Measurements from ENCODE around the gene DNAJC5.
"Not testable (repeated sequence)": the region's sequence is repeated elsewhere in the genome, so short reads cannot be mapped to it uniquely, and the experiment has no call there.

The DNAJC5 gene

DNA sequence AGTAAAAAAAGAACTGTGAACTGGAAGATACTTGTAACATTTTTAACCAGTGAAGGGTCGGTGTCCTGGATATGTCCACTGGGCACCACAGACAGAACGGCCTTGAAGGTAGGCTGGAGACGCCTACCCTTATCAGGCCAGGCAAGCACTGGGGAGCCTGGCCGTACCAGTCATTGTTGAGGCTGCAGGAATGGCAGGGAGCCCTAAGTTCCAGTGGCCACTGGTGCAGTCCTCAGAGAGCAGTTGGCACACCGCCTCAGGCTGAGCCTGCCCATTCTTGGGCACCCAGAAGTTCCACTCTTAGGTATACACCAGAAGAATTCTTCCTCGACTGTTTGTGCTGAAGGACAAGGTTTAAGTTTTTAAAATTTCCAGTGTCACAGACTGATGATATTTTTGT is 20.5 kb downstream of the DNAJC5 start:
- no peak for DNase-seq

DNA sequence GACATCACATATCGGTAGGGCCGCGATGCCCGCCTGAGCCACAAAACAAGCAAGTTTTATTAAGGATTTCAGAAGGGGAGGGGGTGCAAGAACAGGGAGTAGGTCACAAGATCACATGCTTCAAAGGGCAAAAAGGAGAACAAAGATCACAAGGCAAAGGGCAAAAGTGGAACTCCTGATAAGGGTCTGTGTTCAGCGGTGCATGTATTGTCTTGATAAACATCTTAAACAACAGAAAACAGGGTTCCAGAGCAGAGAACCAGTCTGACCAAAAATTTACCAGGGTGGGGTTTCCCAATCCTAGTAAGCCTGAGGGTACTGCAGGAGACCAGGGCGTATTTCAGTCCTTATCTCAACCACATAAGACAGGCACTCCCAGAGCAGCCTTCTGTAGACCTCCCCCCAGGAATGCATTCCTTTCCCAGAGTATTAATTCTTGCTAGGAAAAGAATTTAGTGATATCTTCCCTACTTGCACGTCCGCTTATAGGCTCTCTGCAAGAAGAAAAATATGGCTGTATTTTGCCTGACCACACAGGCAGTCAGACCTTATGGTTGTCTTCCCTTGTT is 21.5 kb downstream of the DNAJC5 start:
- not testable (repeated sequence) for DNase-seq

DNA sequence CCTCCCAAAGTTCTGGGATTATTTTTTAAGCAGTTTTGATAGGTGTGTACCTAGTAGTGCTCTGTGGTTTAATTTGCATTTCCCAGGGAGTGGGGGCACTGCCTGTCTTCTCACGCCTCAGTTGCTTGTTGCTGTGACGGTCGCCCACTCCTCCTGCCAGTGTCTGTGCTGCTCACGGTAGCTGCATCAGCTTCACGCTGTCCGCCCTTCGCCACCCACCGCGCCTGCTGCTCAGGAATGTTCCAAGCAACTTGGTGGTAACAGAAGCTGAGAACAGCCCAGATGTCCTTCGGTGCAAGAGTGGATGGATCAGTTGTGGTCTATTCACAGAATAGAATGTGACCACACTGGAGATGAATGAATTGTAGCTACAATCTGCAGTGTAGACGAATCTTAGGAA is 22.9 kb downstream of the DNAJC5 start:
- DNase-seq = no peak

DNA sequence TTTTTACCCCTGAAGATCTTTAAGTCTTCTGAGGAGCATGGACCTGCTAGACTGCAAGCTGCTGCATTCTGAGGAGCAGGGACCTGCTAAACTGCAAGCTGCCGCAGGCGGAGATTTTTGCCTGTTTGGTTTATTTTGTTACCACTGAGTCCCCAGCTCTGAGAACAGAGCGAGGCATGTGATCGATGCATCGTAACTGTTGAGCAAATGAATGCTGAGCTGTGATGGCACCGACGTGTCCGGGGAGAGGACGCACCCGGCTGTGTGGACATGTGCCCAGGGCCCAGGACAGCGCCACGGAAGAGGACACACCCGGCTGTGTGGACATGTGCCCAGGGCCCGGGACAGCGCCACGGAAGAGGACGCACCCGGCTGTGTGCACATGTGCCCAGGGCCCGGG is 24.2 kb downstream of the DNAJC5 start:
- DNase-seq = no peak

DNA sequence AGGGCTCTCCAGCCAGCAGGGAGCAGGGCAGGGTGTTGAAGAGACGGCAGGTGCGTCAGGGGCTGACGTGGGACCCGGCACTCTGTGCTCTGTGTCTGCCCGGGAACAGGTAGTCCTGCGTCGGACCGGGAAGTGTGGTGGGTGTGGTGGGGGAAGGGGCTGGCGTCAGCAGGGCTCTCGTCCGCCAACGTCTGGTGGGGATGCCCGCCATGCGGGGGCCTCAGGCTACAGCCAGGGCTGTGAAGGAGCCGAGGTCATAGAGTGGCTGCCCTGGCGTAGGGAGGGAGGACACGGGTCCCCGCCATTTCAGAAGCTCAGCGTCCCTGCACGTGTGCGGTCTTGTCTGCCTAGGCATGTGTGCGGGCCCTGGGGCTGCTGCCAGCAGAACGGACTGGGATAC is 25.3 kb downstream of the DNAJC5 start:
- no peak for DNase-seq

DNA sequence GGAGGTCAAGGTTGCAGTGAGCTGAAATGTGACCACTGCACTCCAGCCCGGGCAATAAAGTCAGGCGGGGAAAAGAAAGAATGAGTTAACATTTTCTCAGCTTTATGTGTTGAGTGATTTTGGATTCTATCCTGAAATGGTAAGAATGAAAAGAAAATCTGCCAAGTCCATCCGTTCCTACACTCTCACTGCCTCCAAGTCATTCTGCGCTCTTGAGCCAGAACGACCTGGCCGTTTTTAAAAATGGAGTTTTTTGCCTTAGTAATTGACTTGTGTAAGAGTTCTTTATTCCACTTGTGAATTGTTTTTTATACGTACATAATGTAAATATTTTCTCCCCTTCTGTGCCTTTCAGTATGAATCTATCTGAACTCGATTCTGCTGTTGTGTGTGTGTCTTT is 28.7 kb downstream of the DNAJC5 start:
- no peak for DNase-seq

DNA sequence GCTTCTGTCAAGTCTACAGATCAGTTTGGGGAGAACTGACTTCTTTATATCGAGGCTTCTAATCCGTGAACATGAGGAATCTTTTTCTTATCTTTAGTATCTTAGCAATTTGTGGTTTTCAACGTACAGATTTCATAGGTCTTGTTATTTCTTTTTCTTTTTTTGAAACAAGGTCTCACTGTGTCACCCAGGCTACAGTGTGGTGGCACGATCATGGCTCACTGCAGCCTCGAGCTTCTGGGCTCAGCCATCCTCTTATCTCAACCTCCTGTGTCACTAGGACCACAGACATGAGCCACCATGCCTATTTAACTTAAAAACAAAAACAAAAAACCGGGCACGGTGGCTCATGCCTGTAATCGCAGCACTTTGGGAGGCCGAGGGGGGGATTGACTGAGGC is 29.3 kb downstream of the DNAJC5 start:
- no peak for DNase-seq

DNA sequence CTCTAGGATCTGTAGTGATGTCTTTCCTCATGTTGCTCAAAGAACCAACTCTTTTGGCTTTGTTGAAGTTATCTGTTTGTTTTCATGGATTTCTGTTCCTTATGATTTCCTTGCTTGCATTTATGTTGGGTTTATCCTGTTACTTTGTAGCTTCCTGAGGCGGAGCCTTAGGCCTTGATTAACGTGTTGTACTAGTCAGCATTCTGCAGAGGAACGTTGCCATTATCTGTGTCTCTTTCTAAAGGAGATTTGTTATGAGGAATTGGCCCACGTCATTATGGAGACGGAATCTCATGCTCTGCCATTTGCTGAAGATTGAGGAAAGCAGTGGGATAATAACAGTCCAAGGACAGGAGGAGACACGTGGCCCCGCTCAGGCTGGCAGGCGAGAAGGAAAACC is 31.4 kb downstream of the DNAJC5 start:
- no peak for DNase-seq

DNA sequence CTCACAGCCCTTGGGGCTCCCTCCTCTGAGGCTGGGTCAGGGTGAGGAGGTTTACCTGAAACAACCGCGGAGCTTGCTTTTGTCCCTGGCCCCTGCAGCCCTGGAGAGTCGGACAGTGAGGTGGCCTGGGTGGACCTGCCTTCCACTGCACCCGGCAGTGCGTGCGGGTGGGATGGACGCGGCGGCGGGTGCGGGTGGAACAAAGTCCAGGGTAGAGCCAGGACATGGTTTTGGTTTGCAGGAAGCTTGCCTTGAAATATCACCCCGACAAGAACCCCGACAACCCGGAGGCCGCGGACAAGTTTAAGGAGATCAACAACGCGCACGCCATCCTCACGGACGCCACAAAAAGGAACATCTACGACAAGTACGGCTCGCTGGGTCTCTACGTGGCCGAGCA is 34.1 kb downstream of the DNAJC5 start:
- DNase-seq = no peak

DNA sequence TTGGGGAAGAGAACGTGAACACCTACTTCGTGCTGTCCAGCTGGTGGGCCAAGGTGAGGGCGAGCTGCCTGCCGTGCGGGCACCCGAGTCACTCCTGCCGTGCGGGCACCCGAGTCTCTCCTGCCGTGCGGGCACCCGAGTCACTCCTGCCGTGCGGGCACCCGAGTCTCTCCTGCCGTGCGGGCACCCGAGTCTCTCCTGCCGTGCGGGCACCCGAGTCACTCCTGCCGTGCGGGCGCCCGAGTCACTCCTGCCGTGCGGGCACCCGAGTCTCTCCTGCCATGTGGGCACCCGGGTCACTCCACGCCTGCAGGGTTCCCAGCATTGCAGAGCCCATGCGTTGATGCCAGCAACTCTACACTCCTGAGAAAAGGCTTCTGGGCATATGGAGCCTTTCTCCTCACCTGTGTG is 34.6 kb downstream of the DNAJC5 start:
- not testable (repeated sequence) for DNase-seq

DNA sequence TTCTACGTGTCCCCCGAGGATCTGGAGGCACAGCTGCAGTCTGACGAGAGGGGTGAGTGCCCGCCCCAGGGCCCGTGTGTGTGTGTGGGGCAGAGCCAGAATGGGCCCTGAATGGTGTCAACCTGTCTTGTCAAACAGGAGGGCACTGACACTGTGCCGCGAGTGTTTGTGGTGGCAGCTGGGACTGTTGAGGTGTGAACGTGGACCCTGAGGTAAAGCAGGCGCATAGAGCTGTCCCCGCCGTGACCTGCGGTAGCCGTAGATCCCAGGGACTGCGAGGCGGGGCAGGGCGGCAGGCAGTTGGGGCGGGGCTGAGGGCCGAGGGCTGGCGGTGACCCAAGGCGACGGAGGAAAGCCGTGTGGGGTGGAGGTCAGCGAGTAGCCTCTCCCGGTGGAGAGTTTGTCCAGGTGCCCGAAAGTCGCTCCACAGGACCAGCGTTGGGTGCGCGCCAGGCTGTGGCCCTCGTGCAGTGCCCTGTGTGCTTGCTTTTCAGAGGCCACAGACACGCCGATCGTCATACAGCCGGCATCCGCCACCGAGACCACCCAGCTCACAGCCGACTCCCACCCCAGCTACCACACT is 36.1 kb downstream of the DNAJC5 start:
- DNase-seq = no peak

DNA sequence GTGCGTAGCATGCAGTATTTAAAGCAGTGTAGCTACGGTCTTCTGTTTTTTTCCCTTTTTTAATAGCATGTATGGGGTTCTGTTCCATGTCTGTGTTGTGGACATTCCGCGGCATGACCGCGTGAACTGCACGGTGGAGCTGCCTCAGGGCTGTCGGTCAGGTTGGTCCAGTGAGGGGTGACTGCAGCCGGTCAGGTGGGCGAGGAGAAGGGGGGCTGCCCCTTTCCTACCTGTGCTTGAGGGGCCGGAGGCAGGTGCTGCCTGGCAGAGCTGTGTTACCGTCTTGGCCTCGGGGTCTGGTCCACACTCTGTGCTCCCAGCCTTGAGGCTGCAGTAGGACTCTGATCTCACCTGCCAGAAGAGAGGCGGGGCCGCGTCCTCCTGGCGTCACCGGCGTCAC is 36.8 kb downstream of the DNAJC5 start:
- DNase-seq = no peak

DNA sequence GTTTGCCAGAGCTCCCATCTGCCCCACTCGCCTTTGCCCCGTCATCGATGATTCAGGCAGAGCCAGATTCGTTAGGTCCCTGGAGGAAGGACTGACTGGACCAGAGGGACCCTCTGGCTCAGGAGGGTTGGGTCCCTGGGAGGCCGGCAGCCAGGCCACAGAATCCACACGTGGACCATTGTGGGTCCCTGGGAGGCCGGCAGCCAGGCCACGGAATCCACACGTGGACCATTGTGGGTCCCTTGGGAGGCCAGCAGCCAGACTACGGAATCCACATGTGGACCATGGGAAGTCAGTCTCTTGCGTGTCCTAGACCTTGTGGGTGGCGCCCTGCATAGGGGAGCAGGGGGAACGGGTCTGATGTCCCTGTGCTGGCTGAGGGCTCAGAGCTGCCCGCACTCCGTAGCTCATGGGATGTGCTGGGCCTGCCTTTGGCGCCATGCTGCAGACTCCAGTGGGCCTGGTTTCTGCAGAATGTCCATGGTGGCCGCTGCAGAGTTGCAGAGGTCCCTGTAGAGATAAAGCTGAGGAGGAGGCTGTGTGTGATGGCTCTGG is 37.8 kb downstream of the DNAJC5 start:
- no peak for DNase-seq

DNA sequence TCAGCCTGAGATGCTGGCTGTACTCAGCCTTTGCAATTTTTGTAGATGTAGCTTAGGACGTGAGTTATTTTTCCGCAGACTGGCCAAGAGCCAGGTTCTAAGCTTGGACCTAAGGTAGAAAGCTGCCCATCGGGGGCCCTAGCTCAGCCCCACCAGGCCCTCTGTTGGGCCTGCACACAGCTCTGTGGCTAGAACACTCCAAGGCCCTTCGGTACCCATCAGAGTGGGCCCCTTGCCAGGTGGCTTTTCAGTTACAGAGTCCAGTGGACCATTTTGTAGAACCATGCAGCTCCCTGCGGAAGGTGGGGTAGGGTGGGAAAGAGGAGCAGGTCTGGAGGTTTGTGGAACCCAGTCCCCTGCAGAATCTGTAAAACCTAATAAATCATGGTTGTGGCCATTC is 38.7 kb downstream of the DNAJC5 start:
- DNase-seq = no peak

DNA sequence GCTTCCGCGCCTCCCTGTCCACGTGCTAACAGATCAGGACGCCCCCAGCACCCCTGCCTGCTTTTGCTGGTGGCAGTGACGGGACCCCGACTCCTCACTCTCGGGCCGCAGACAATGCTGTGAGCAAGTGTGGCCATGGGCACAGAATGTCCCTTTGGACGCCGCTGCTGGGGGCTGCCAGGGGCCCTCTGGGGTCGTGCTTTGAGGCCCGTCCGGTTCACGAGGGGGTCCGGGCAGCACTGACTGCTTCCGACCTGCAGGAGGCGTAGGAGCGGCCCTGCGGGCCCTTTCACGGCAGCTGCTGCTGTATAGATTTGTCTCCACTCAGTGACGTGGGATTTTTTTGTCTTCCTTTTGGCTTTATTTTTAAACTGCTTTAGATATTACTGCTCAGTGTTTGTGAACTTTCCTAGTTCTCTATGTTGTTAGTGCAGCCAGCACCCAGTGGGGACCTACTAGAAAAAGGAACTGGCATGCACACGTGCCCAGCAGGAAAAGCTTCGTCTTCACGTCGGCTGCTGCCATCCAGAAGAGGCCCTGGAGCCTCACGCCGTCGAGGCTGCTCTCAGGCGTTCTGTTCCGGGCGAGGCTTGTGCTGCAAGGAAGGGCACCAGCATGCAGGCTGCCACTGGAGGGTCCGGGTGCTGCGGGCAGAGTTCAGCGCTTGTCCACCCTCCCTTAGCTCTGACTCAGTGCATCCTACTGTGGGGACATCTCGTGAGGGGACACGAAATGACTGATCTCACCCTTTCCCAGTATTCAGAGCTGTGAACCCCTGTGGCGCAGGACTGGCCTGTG is 39.5 kb downstream of the DNAJC5 start:
- DNase-seq = no peak

DNA sequence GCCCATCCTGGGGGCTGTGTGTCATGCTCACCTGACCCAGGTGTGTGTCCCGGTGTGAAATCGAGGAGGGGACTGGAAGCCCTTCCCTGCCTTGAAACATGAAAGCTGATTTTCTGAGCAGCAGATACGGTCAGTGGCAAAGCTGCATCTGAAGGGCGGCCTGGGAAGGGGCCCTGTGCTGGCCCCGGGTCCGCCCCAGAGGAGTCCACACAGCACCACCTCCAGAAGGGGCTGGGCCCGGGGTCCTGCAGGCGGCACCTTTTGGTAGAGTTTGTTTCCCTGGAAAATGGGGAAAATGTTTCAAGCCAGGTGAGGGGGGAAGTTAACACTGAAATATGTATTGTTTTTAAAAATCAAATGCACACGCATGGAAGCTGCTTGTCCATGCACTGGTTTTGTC is 40.5 kb downstream of the DNAJC5 start:
- no peak for DNase-seq

DNA sequence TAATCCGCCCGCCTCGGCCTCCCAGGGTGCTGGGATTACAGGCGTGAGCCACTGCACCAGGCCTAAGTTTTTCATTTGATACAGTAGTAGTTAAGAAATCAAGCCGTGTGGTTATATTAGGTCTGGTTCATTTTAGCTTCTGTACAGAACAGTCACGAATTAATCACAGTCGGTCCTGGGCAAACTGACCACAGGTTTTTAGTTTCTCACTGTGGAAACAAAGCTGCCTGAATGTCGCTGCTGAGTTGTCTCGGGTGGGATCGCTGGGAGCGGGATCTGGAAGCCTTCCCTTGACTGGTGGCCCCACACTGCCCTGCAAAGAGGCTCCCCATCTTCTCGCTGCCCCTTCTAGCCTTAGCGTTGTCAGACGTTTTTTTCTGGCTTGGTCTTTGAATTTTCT is 42.7 kb downstream of the DNAJC5 start:
- no peak for DNase-seq

DNA sequence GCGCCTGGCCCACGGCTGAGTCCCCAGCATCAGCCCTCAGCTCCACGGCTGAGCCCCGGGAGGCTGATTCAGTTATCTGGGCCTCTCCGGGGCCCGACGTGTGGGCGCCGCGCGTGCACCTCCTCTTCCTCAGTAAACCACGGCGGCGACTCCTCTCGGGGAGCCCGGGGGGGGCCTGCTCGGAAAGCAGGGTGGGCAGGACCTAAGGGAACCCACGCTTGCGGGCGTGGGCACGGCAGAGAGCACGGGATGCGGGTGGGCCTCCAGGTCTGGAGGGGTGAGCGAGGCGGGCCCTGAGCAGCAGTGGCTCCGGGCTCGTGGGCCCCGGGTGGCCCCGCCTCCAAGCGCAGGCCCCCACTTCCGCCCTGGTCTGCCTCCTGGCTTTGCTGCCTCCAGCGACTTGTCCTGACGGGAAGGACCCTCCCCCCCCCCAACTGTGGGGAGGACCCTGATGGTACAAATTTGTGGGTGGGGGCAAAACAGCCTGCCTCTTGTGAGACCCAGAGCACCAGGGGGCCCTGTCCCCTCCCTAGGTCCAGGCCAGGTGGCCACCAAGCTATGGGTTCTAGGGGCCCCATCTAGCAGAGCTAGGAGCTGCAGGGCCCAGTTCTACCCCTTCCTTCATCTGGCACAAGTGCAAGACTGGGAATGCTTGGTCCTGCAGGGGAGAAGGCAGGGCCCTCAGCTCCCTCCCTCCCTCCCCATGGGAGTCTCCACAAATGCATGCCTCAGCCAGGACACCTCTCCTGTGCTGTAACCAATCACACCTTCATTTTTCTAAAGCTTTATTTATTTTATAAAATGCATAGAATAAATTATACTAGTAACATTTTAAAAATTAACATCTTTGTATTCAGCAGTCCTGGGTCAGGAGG is 44.4 kb downstream of the DNAJC5 start:
- no peak for DNase-seq

DNA sequence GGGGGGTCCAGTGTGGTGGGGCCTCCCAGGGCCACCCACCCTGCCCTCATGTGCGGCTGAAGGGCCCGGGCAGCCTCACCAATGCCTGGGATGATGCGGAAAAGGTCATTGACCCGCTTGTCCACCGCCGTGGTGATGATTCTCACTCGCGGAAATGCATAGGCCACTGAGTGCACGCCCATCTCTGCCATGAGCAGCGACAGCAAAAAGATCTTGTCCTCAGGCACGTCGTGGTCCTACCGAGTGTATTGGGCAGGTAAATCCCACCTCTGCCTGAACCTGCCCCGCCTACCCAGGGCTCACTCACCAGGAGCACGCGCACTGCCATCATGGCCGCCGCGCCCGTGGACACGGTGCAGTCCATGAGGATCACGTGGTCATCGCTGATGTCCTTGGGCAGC is 45.1 kb downstream of the DNAJC5 start:
- DNase-seq = no peak

DNA sequence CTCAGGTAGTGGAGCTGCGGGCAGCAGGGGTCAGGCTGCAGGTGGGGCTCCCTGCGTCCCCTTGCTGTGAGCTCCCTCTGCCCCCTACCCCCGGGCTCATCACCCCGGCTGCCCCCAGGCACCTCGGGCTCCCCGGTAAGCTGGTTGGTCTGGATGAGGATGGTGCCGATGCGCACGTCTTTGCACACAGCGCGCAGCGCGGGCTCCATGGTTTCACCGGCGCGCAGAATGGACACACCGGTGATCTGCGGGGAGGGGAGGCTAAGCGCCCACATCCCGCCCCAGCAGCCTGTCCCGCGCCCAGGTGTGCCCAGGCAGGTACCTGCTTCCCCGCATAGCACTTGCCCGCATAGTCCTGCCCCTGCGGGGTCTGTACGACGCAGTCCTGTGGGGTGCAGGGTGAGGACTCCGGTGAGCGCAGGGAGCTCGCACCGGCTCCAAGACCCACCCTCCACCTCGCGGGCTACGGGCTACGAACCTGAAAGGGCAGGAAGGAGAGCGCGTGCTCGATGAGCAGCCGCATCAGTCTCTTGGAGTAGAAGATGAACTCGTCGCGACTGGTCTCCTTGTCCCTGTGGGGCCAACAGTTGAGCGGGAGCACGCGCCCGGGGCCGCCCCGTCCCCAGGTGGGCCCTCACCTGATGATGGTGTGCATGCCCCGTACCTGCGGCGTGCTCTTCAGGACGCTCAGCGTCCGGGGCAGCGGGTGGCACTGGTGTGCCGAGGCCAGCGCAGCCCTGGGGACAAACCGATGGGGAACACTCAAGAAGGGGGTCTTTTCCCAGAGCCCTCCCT is 45.7 kb downstream of the DNAJC5 start:
- no peak for DNase-seq

DNA sequence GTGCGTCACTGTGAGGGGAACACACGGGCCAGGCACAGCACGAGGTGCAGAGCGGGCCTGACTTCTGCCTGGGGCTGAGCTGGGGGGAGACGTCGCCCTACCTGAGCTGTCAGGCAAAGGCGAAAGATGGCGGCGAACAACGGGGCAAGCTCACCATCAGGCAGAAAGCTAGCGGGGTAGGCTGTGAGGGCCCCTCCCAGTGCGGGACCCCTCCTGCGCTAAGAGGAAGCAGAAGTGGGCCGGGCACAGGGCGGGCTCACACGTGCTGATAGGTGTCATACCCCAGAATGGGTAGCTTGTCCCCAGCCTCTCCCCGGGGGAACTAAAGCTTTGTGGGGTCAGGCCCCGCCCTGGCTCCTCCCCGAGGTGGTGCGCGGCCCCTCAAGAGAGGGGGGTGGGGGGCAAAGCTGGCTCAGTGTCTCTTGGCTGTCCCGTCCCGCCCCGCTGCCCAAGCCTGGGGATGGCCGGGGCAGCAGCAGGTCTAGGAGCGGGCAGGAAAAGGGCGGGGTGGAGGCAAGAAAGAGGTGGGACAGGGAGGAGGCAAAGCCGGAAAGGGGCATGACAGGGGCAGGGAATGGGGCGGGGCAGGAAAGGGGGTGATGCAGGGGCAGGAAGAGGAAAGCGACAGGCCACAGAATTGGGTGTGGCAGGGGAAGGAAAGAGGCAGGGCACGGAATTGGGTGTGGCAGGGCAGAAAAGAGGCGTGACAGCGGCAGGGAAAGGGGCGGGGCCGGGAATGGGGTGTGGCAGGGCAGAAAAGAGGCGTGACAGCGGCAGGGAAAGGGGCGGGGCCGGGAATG is 46.6 kb downstream of the DNAJC5 start:
- peak; percentile 69 for DNase-seq

Data from effector CD4-positive, alpha-beta T cell (primary cell).